Stomach smooth muscle (tissue), 2 donors: ENCODE measurements around the gene CTBP2.
A peak's percentile ranks its signal among the peaks of the same experiment; 100 is the strongest.
"Not testable (repeated sequence)": the region's sequence is repeated elsewhere in the genome, so short reads cannot be mapped to it uniquely, and the experiment has no call there.

Source experiments
- H3K27ac ChIP-seq: one replicate; pipeline ENCODE4 v1.7.0; 2013; ENCODE audit warnings: mild to moderate bottlenecking, low read length, inconsistent platforms
- H3K27me3 ChIP-seq, 2 donors: one replicate each; pipeline ENCODE4 v1.7.0; 2013; ENCODE audit warnings: low read length in 2 of 2; ENCODE audit not compliant: insufficient read depth in 2 of 2, control insufficient read depth in 1 of 2
- H3K36me3 ChIP-seq, 2 donors: one replicate each; pipeline ENCODE4 v1.7.0; 2013; ENCODE audit warnings: low read length in 2 of 2; ENCODE audit not compliant: control insufficient read depth in 2 of 2, insufficient read depth in 2 of 2
- H3K4me1 ChIP-seq: one replicate; pipeline ENCODE4 v1.7.0; 2013; ENCODE audit warnings: low read length; ENCODE audit not compliant: control insufficient read depth, insufficient read depth
- H3K4me3 ChIP-seq, 2 donors: one replicate each; pipeline ENCODE4 v1.7.0; 2013; ENCODE audit warnings: low read length in 2 of 2
- H3K9ac ChIP-seq, 2 donors: one replicate each; pipeline ENCODE4 v1.7.0; 2013; ENCODE audit warnings: low read length in 2 of 2, mild to moderate bottlenecking in 1 of 2
- H3K9me3 ChIP-seq, 2 donors: one replicate each; pipeline ENCODE4 v1.7.0; 2013; ENCODE audit warnings: low read length in 2 of 2; ENCODE audit not compliant: control insufficient read depth in 2 of 2
- donor health status: healthy.
- donor health status: Pancreatic carcinoma.

The CTBP2 gene

DNA sequence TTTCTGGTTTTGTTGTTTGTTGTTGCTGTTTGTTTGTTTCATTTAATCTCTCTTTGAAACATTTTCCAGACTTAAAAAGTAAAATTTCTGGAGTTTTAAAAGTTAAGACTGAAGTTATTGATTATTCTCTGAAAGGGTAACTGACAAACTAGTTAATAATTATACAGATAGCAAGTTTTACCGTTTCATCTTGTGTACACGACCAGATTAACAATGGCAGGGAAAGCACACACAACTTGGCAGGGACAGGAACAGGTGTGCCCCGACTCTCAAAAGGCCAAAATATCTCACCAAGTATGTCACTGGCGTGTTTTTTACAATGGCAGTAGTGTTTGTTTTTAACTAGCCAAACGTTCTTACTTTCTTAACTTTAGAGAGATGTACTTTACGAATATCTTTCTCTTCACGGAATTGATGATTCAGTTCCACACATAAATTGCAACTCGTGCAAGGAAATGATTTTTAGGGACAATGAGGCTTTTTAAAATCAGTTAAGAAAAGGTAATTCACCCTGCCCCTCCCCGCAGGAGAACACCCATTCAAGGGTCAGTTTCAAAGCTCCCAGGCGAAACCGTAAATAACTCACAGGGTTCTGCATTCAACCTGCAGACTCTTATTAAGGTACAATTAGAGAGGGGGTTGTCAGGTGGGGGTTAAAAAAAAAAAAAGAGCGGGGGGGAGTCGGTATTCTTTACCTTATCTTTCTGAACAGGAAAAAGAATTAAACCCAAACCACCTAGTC is 3.5 kb downstream of the CTBP2 start:
- peak overlapping the region; percentile 77 for H3K27ac ChIP-seq
- peak overlapping the region; percentile 66 to 83 for H3K4me3 ChIP-seq
- peaks cover 49% of the 10 kb centered on the region for H3K4me1 ChIP-seq

DNA sequence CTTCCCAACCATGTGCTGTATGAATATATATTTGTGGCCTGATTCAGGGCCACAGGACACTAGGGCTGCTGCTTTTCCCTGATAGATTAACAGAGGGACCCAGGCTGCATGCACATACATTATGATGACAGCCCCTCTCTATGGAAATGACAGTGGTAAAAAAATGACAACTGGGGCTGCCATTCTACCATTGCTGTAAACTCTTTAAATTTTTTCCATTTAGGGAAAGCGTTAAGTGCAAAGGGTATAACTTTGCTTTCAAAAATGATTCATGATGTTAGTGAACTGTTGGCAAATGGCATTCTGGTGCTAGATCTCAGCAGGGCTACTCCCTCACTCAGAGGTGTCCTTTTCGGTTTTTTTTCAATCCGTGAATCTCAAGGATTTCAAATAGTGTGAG is 4.2 kb downstream of the CTBP2 start:
- Histone ChIP-seq H3K4me3 (peak overlapping the region; percentile 38 to 44), H3K27me3 (no peaks in the 10 kb centered on the region), H3K9me3 (no peaks in the 10 kb centered on the region), H3K36me3 (peaks cover 0 to 2% of the 10 kb centered on the region in 2 donors), H3K4me1 (peaks cover 51% of the 10 kb centered on the region), H3K9ac (peak overlapping the region in 1 of 2 donors; percentile 51), H3K27ac (peak overlapping the region; percentile 63)

More for the DNA sequence above, 3.5 kb downstream of the CTBP2 start:
- Histone ChIP-seq H3K9ac (peak overlapping the region; percentile 21 to 62), H3K9me3 (no peaks in the 10 kb centered on the region), H3K36me3 (no peaks in the 10 kb centered on the region), H3K27me3 (no peaks in the 10 kb centered on the region)

DNA sequence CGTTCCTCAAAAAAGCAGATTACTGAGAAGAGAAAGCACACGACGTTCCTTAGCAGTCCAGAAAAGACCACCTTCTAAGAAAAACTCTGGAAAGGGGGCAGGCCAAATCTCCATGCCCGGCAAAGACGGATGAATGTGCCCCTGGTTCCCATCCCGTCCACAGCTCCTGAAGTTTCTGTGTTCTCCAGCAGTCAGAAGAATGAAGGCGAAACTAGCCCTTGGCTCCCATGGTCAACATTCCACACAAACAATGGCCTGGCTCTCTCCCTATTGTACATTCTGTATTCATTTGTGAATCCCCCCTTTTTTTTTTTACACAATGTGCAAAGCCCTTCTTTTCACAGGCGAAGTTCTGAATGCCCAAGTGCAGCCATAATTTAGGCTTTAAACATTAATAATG is 5.3 kb downstream of the CTBP2 start:
- peak overlapping the region; percentile 0 to 61 for H3K9ac ChIP-seq
- peaks cover 60% of the 10 kb centered on the region for H3K4me1 ChIP-seq

DNA sequence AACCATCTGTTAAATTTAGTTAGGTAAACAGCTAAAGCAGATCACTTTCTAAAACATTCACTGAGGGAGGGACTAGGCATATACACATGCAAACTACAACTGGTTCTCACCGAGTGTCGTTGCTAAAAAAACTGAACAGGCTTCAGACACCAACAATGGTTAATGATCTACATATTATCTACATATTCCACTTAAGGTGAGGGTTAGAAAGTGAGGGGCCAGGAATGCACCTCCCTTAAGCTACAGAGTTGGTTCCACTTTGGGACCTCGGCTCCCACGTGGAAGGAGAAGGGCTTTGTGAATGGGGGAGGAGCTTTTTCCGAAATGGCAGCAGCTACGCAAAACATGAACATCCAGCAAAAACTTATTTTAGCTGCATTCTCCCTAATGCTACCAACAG is 5.8 kb downstream of the CTBP2 start:
- Histone ChIP-seq H3K4me3 (peak overlapping the region; percentile 31 to 41), H3K36me3 (peaks cover 0 to 7% of the 10 kb centered on the region in 2 donors), H3K27ac (peak overlapping the region; percentile 42), H3K27me3 (no peaks in the 10 kb centered on the region), H3K4me1 (peaks cover 66% of the 10 kb centered on the region), H3K9me3 (no peaks in the 10 kb centered on the region), H3K9ac (peak overlapping the region in 1 of 2 donors; percentile 61)

More for the DNA sequence above, 5.3 kb downstream of the CTBP2 start:
- Histone ChIP-seq H3K9me3 (no peaks in the 10 kb centered on the region), H3K27ac (peak overlapping the region; percentile 42), H3K27me3 (no peaks in the 10 kb centered on the region), H3K36me3 (peaks cover 0 to 7% of the 10 kb centered on the region in 2 donors), H3K4me3 (peak overlapping the region; percentile 31 to 41)

DNA sequence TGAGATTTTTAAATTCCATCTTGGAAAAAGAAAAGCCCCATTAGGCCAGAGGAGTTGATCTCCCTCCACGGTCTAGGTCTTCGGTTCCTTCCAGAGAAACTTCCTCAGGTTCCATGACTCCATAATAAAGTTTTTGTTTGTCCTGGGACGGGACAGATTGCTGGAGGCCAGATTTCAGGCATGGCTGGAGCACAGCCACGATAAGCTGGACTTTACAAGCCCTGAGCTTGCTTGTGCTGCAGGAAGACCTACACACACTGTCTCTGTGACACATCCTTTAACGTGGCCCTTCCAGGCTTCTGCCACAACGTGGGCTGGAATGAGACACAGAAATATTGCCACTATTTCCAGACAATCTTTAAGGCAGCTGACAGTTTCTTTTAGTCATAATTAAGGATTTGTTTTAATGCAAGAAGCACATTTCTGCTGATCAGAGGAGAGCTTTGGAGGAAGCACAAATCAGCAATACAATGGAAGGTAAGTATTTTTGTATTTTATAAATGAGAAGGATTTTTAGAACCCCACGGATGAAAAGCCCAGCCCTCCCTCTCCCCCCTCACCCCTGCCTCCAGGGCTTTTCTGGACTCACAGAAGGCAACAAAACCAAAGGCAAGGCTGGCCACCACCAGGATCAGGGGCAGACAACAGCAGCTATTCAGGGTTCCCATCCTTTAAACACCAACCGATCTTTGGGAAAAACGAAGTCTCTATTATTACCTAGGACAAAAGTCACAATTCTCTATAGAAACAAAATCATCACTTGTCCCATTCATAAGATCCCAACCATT is 6.5 kb downstream of the CTBP2 start:
- Histone ChIP-seq H3K27me3 (no peaks in the 10 kb centered on the region), H3K36me3 (peaks cover 0 to 7% of the 10 kb centered on the region in 2 donors), H3K4me3 (peak overlapping the region; percentile 46 to 55), H3K4me1 (peaks cover 72% of the 10 kb centered on the region), H3K9me3 (no peaks in the 10 kb centered on the region), H3K9ac (peak overlapping the region in 1 of 2 donors; percentile 23), H3K27ac (peak overlapping the region; percentile 42)

DNA sequence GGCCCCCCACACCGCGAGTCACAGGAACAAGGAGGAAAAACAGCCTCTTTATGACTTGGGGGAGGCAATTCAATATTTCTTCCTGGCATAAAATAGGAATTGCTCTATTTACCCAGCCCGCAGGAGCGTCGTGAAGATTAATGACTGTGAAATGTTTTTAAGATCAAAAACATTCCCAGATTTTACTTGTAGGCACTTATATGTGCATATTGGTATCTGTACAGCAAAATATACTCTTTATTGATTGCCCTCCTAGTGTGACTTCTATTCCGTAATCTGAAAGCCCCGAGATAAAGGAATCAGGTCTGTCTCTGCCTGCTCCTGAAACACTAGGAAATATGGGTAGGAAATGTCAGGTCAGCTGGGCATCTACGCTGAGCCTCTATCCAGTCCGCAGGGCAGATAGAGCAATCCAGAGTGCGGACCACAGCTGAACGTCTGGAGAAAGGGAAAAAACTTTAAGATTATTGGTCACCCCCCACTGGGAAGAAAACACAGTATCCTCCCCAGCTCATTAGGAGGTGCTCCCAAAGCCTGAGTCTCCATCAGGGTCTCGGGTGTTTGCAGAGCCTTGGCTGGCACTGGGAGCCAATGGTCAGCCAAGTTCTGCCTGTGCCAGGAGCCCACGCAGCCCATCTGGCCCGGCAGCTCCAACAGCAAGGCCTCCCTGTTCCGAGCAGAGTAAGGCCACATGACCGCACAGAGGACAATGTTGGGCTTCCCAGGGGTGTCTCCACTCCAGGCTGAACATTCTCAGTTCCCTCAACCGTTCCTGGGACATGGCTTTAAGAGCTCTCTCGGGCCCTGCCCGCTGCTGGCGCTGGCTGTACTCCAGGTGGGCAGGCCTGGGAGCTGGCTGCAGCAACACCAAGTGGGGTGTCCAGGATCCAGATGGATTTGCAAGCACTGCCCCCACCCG is 7.7 kb downstream of the CTBP2 start:
- H3K9me3 ChIP-seq, result no peaks in the 10 kb centered on the region
- peak overlapping the region; percentile 46 to 55 for H3K4me3 ChIP-seq
- H3K36me3 ChIP-seq, result peaks cover 0 to 7% of the 10 kb centered on the region in 2 donors
- peaks cover 84% of the 10 kb centered on the region for H3K4me1 ChIP-seq
- H3K27me3 ChIP-seq, result no peaks in the 10 kb centered on the region
- H3K27ac ChIP-seq, result peak overlapping the region; percentile 42
- peak overlapping the region; percentile 12 to 58 for H3K9ac ChIP-seq

DNA sequence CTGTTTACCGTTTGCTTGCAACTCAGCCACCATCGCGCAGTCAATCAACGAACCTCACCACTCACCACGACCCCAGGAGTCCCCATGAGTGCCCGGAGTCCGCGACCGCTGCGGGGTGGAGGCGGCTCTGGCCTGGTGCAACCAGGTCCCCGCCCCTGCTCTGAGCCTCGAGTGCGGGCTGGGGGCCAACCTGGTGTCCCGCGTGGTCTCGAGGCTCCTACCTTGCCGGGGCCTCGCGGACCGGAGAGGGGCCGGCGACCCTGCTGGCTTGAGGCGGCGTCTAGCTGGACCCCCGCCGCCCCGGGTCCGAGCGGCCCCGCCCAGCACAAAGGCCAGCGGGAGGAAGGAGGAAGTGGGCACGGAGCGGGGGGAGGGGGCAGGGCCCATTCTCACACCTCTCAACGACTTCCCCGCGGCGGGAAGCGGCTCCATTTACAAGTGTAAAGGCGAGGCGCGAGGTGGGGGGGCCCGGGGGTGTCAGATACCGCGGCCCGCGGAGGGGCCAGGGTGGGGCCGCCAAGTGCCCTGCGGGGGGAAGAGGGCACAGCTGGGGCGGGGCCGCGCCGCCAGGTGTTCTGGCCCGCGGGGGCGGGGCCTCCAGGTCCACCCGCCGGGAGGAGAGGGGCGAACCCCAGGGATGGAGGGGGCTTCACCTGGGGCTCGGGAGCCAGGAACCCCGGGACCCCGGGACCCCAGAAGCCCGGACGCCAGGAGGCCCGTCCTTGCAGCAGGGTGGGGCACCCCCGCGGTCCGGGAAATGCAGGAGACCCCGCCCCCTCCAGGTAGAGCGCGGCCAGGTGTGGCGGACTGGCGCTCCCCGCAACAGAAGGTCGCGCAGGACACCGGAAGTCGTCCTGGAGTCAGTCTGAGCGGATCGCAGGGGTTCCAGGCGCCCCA is 8.6 kb downstream of the CTBP2 start:
- Histone ChIP-seq H3K4me1 (peaks cover 91% of the 10 kb centered on the region), H3K4me3 (peak overlapping the region in 1 of 2 donors; percentile 55), H3K27ac (peak overlapping the region; percentile 42), H3K9ac (no peak overlapping the region), H3K36me3 (peaks cover 0 to 7% of the 10 kb centered on the region in 2 donors), H3K9me3 (no peaks in the 10 kb centered on the region), H3K27me3 (no peaks in the 10 kb centered on the region)

DNA sequence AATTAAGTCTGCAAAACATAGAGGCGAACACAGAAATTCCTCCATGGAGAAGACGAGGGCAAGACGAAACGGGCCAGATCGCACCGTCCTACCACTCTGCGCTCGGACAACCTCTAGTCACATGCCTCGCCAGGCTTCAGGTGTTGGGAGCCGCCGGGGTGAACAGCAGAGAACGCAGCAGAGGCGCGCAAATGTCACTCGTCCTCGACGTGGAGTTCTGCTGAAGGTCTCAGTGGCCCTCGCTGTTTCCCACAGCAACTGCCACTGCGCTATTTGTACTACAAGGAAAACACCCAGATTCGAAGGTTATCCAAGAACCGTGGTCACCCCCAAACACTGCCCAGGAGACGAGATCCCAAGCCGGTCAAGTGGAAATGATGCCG is 9.2 kb downstream of the CTBP2 start:
- peak overlapping the region; percentile 42 for H3K27ac ChIP-seq
- H3K4me1 ChIP-seq, result peaks cover 93% of the 10 kb centered on the region
- H3K36me3 ChIP-seq, result peaks cover 0 to 7% of the 10 kb centered on the region in 2 donors
- no peaks in the 10 kb centered on the region for H3K27me3 ChIP-seq
- no peaks in the 10 kb centered on the region for H3K9me3 ChIP-seq
- no peak overlapping the region for H3K4me3 ChIP-seq
- no peak overlapping the region for H3K9ac ChIP-seq

DNA sequence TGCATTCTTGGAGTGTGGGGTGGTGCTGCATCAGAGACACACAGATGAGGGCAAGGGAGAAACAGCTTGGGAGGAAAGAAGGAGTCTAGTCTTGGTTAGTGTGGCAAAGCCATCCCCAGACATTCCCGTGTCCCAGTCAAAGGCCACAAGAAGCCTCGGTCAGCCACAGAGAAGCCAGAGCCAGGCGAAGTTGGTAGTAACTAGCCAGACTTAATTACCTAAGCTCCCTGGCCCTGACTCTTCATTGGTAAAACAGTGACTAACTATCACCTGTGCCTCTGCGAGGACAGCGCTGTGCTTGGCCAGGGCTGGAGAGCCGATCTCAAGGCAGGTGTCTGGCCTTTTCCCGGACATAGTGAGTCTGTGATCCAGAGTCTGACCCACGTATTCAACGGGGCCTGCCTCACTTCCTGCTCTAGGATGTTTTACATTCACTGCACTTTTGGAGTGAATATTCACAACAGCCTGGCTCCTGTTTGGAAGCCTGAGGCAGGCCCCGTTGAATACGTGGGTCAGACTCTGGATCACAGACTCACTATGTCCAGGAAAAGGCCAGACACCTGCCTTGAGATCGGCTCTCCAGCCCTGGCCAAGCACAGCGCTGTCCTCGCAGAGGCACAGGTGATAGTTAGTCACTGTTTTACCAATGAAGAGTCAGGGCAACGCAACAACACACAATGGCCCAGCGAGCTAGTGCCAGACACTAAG is 9.8 kb downstream of the CTBP2 start:
- not testable (repeated sequence) for H3K9ac ChIP-seq, H3K27me3 ChIP-seq, H3K36me3 ChIP-seq, H3K9me3 ChIP-seq, H3K4me3 ChIP-seq
- H3K27ac ChIP-seq, result peak overlapping the region; percentile 82
- peaks cover 89% of the 10 kb centered on the region for H3K4me1 ChIP-seq
